Mammary epithelial cell (primary cell): ENCODE results near the gene SRP54.

Experiments
- EZH2 ChIP-seq: IDR thresholded peaks from 2 replicates; pipeline ENCODE4 v1.6.1; 2012; ENCODE audit warnings: low read length, inconsistent platforms, borderline replicate concordance
- TF ChIP-seq, protein P1 (sequence below), 2 donors: IDR thresholded peaks in 1 of 2; conservative IDR thresholded peaks in 1 of 2; 2 replicates each; pipeline ENCODE4 v1.5.1; 2011 to 2012; ENCODE audit warnings: inconsistent platforms in 2 of 2, low read length in 2 of 2, mild to moderate bottlenecking in 2 of 2, control low read depth in 1 of 2, low read depth in 1 of 2; ENCODE audit not compliant: insufficient read depth in 1 of 2; ENCODE audit errors: extremely low read depth in 1 of 2

GRCh38 chr14:35004839-35005238 is 22.0 kb downstream of the SRP54 start:
- TF ChIP-seq, protein P1, sequence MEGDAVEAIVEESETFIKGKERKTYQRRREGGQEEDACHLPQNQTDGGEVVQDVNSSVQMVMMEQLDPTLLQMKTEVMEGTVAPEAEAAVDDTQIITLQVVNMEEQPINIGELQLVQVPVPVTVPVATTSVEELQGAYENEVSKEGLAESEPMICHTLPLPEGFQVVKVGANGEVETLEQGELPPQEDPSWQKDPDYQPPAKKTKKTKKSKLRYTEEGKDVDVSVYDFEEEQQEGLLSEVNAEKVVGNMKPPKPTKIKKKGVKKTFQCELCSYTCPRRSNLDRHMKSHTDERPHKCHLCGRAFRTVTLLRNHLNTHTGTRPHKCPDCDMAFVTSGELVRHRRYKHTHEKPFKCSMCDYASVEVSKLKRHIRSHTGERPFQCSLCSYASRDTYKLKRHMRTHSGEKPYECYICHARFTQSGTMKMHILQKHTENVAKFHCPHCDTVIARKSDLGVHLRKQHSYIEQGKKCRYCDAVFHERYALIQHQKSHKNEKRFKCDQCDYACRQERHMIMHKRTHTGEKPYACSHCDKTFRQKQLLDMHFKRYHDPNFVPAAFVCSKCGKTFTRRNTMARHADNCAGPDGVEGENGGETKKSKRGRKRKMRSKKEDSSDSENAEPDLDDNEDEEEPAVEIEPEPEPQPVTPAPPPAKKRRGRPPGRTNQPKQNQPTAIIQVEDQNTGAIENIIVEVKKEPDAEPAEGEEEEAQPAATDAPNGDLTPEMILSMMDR (conservative IDR thresholded peaks at IDR 0.05 in 1 of 2, IDR thresholded peaks at IDR 0.05 in 1 of 2; ENCODE audit: extremely low read depth in 1 of 2, insufficient read depth in 1 of 2, low read depth in 1 of 2, low read length in 2 of 2), result no peak
- no peak for TF ChIP-seq EZH2
